ENCODE results near the gene NLRP6.
A peak's percentile ranks its signal among the peaks of the same experiment; 100 is the strongest.

The NLRP6 gene

GRCh38 chr11:278001-278951, at the start of gene NLRP6:
Gene NLRP6, plus strand, starts transcription at chr11:278407. Its CDS starts 163 bp downstream, at chr11:278570.
- DNase-seq (ENCODE audit: extremely low read depth, low read depth): no peak

DNA sequence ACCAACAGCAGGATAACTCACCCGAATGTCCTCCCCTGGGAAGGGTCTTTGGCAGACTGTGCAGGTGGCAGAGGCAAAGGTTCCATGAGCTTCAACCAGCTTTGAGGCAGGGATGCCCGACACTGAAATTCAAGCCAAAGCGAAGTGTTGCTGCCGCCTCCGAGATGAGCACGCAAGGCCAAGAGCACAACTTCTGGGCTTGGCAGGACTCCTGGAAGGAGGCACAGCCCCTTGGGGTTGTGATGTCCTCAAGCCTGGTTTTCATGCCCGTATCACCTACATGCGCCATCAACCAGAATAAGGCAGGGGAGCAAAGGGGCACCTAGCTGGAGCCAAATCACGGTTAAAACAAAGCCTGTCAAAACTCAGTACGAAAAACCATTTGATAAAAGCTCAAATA, 47.8 kb upstream of the NLRP6 start:
- no peak for DNase-seq (ENCODE audit: extremely low read depth, low read depth)
- TF ChIP-seq, protein P1, sequence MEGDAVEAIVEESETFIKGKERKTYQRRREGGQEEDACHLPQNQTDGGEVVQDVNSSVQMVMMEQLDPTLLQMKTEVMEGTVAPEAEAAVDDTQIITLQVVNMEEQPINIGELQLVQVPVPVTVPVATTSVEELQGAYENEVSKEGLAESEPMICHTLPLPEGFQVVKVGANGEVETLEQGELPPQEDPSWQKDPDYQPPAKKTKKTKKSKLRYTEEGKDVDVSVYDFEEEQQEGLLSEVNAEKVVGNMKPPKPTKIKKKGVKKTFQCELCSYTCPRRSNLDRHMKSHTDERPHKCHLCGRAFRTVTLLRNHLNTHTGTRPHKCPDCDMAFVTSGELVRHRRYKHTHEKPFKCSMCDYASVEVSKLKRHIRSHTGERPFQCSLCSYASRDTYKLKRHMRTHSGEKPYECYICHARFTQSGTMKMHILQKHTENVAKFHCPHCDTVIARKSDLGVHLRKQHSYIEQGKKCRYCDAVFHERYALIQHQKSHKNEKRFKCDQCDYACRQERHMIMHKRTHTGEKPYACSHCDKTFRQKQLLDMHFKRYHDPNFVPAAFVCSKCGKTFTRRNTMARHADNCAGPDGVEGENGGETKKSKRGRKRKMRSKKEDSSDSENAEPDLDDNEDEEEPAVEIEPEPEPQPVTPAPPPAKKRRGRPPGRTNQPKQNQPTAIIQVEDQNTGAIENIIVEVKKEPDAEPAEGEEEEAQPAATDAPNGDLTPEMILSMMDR (IDR thresholded peaks at IDR 0.05; ENCODE audit: low read depth, low read length): no peak

More at GRCh38 chr11:278001-278951, at the start of gene NLRP6:
- TF ChIP-seq, protein P1 (IDR thresholded peaks at IDR 0.05; ENCODE audit: low read depth, low read length): no peak

DNA sequence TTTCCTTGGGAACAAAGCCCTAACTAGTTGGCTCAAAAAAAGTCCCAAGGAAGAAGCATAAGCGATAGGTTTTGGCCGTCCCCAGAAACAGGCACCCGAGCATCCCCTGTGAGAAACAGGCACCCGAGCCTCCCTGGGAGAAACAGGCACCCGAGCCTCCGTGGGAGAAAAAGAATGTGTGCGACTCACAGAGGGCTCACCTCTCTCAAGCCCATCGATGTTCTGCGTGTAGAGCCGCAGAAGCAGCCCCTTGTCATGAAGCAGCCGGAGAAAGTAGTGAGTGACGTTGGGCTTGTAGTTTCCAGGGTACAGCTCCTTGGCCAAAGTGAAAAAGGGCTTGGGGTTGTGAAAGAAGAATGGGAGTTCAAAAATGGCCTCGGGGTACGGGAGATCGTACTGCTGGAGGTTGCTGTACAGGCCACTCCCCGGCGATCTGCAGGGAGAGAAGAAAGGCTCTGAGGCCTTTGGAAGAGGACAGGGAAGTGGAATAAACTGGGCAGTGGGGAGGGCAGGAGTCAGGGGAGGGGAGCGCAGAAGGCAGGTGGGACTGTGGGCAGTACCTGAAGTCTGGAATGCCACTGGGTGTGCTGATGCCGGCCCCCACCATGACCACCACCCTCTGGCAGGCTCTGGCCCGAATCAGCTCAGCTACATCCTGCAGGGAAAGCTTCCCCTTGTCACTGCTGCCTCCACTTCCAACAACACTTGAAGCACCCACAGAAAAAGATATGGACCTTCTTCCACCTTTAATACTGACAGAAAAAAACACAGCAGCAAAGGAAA, 45.2 kb upstream of the NLRP6 start:
- TF ChIP-seq, protein P1 (IDR thresholded peaks at IDR 0.05; ENCODE audit: low read depth, low read length): no peak
- no peak for DNase-seq (ENCODE audit: extremely low read depth, low read depth)

DNA sequence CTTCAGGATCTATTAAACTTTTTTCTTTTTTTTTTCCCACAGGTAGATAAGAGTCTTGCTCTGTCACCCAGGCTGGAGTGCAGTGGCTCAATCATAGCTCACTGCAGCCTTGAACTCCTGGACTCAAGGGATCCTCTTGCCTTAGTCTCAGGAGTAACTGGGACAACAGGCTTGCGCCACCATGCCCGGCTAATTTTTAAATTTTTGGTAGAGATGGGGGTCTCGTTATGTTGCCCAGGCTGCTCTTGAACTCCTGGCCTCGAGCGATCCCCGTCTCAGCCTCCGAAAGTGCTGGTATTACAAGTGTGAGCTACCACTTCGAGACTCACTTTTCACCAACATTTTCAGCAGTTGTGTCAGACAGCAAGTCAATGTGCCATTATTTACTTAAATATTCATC, 43.0 kb upstream of the NLRP6 start:
- TF ChIP-seq, protein P1 (IDR thresholded peaks at IDR 0.05; ENCODE audit: low read depth, low read length): no peak
- no peak for DNase-seq (ENCODE audit: extremely low read depth, low read depth)

GRCh38 chr11:235609-235996, 42.6 kb upstream of the NLRP6 start:
- DNase-seq (ENCODE audit: extremely low read depth, low read depth): no peak
- TF ChIP-seq, protein P1 (IDR thresholded peaks at IDR 0.05; ENCODE audit: low read depth, low read length): no peak

DNA sequence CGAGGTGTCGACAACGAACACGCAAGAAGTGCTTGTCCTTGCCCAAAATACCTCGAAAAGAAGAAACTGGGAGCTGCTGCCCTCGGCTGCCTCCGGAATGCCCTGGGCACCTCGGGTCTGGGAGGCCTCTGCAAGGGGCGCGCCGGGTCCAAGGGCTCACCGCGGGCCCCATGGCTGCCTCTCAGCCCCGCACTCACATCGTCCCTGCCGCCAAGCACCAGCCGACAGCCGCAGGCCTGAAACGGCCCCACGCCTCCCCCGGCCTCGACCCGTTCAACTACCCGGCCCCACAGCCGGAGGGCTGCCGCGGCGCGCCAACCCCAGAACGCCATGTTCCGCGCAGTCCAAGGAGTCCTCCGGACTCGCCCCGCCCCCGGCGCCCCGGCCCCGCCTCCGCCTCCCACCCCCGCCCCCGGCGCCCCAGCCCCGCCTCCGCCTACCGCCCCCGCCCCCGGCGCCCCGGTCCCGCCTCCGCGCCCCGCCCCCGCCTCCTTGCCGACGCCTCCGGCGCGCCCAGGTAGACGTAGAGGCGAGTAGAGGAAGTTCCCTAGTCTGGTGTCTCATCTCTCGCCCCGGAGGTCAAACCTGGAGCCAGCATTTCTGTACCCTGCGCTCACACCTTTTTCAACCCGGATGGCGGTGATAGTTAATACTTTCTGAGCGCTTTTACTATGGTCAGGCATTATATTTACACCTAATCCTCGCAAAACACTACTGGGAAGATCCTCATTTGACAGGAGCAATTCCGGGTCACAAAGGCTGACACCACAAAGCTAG, 42.0 kb upstream of the NLRP6 start, which contains the start of gene SIRT3:
SIRT3 (minus strand) TSS at position 346 of the 777 bp plus-strand sequence; CDS start at position 332, 14 bp downstream.
- TF ChIP-seq, protein P1 (IDR thresholded peaks at IDR 0.05; ENCODE audit: low read depth, low read length): no peak
- DNase-seq (ENCODE audit: extremely low read depth, low read depth): peak; percentile 35
